DND-41 (cell line): ENCODE results near the gene CST5.
"Not testable (repeated sequence)": the region's sequence is repeated elsewhere in the genome, so short reads cannot be mapped to it uniquely, and the experiment has no call there.

Experiments used
- ATAC-seq: fragments of 200-7000 bp; cut with Tn5 transposase; 3 replicates; pipeline ENCODE4 v1.9.1; 2021; ENCODE audit warnings: low read depth; ENCODE audit not compliant: insufficient read depth
- DNase-seq: peaks from one replicate; pipeline ENCODE4 v3.0.0-alpha.2; 2020
- H2AFZ ChIP-seq: 2 replicates; pipeline ENCODE4 v1.6.0; 2012; ENCODE audit warnings: low read depth, low read length
- H3K27ac ChIP-seq: 2 replicates; pipeline ENCODE4 v1.5.1; 2012; ENCODE audit warnings: low read length, inconsistent platforms
- H3K27me3 ChIP-seq: fragments of 200-600 bp; sonication (generic); 2 replicates; pipeline ENCODE4 v1.6.0; 2012; ENCODE audit warnings: low read length, mild to moderate bottlenecking, inconsistent platforms; ENCODE audit not compliant: insufficient read depth, poor library complexity
- H3K36me3 ChIP-seq: 2 replicates; pipeline ENCODE4 v1.5.1; 2012; ENCODE audit warnings: low read length, inconsistent platforms; ENCODE audit not compliant: insufficient read depth
- H3K4me1 ChIP-seq: 2 replicates; pipeline ENCODE4 v1.5.1; 2012; ENCODE audit warnings: mild to moderate bottlenecking, low read length; ENCODE audit not compliant: insufficient read depth
- H3K4me2 ChIP-seq: 2 replicates; pipeline ENCODE4 v1.6.0; 2012; ENCODE audit warnings: mild to moderate bottlenecking, moderate library complexity, low read length, inconsistent platforms; ENCODE audit not compliant: insufficient read depth
- H3K4me3 ChIP-seq, 2 experiments: fragments of 200-600 bp in 1 of 2; shearing (Covaris generic) in 1 of 2; 2 replicates each; pipeline ENCODE4 v1.5.1; 2012 to 2016; ENCODE audit warnings: inconsistent platforms in 2 of 2, low read length in 2 of 2, mild to moderate bottlenecking in 2 of 2, low read depth in 1 of 2, moderate library complexity in 1 of 2
- H3K79me2 ChIP-seq: 2 replicates; pipeline ENCODE4 v1.6.0; 2012; ENCODE audit warnings: low read length, inconsistent platforms; ENCODE audit not compliant: insufficient read depth
- H3K9ac ChIP-seq: 2 replicates; pipeline ENCODE4 v1.6.0; 2012; ENCODE audit warnings: low read depth, mild to moderate bottlenecking, inconsistent platforms, low read length, moderate library complexity
- H3K9me3 ChIP-seq: 2 replicates; pipeline ENCODE4 v1.5.1; 2012; ENCODE audit warnings: low read length, moderate library complexity, mild to moderate bottlenecking, inconsistent platforms; ENCODE audit not compliant: insufficient read depth, severe bottlenecking
- H4K20me1 ChIP-seq: 2 replicates; pipeline ENCODE4 v1.6.0; 2012; ENCODE audit warnings: low read length; ENCODE audit not compliant: insufficient read depth
- CTCF ChIP-seq: IDR thresholded peaks from 2 replicates; pipeline ENCODE4 v1.5.1; 2012; ENCODE audit warnings: borderline replicate concordance, low read length, moderate library complexity, mild to moderate bottlenecking; ENCODE audit not compliant: poor library complexity, severe bottlenecking; ENCODE audit errors: extremely low read depth
- EZH2 ChIP-seq: IDR thresholded peaks from 3 replicates; pipeline ENCODE4 v1.6.1; 2012; ENCODE audit warnings: borderline replicate concordance, low read depth, mild to moderate bottlenecking, moderate library complexity, low read length, inconsistent platforms; ENCODE audit not compliant: severe bottlenecking

Gene CST5

GRCh38 chr20:23867152-23867776, 12.3 kb downstream of the CST5 start:
- H3K4me2 ChIP-seq: no peak overlapping the region
- no peak overlapping the region for H3K9ac ChIP-seq
- TF ChIP-seq EZH2: no peak
- no peak for TF ChIP-seq CTCF
- no peaks in the 10 kb centered on the region for H3K79me2 ChIP-seq
- H3K27me3 ChIP-seq: no peaks in the 10 kb centered on the region
- H3K9me3 ChIP-seq: no peaks in the 10 kb centered on the region
- no peaks in the 10 kb centered on the region for H4K20me1 ChIP-seq
- H3K4me3 ChIP-seq: no peak overlapping the region
- no peaks in the 10 kb centered on the region for H3K36me3 ChIP-seq
- peak; percentile 55 for DNase-seq
- ATAC-seq: peak; percentile 89
- H3K27ac ChIP-seq: peak overlapping the region; percentile 35; the same call in 1 of the 2 replicates
- H2AFZ ChIP-seq: peak overlapping the region; percentile 19; the same call in 1 of the 2 replicates
- peaks cover 29% of the 10 kb centered on the region for H3K4me1 ChIP-seq

- H3K79me2 ChIP-seq, H3K27me3 ChIP-seq, H2AFZ ChIP-seq, ATAC-seq, H4K20me1 ChIP-seq, H3K4me3 ChIP-seq, H3K9ac ChIP-seq, H3K27ac ChIP-seq, H3K4me1 ChIP-seq, H3K36me3 ChIP-seq, H3K9me3 ChIP-seq, H3K4me2 ChIP-seq, DNase-seq: not testable (repeated sequence)
Measured at GRCh38 chr20:23860771-23861170, 18.8 kb downstream of the CST5 start.

DNA sequence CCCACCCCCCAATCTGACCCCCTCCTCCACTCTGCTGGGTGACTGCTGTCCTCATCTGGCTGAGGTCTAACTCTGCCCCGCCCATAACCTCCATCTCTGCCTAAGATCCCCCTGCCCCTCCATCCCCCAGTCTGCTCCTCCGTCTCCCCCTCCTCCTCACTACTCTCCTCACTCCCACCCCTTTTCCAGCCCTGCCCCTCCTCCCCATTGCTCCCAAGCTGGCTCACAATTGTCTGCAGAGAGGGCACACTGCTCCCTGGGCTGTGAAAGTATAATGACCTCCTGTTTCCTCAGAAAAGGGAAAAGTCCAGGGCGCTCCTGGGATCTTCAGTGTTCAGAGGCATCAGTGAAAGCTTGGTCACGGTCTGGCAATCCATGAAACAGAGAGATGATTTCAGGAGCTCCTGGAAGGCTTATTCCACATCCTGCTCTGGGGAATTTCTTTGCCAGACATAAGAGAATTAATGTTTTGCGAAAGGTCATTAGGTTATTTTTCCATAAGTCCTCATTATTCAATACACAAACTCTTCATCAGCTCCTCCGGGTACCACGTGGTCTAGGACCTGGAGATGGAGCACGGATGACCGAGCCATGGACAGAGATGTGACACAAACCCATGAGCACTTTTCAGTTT, 21.5 kb downstream of the CST5 start:
- Histone ChIP-seq H4K20me1 (no peaks in the 10 kb centered on the region), H3K4me2 (no peak overlapping the region), H3K79me2 (no peaks in the 10 kb centered on the region), H3K4me3 (no peak overlapping the region), H3K27ac (no peak overlapping the region), H2AFZ (no peak overlapping the region), H3K9ac (no peak overlapping the region), H3K4me1 (no peaks in the 10 kb centered on the region), H3K9me3 (no peaks in the 10 kb centered on the region), H3K27me3 (no peaks in the 10 kb centered on the region), H3K36me3 (no peaks in the 10 kb centered on the region)
- no peak for DNase-seq
- ATAC-seq: no peak
- TF ChIP-seq EZH2 (no peak), CTCF (no peak)

DNA sequence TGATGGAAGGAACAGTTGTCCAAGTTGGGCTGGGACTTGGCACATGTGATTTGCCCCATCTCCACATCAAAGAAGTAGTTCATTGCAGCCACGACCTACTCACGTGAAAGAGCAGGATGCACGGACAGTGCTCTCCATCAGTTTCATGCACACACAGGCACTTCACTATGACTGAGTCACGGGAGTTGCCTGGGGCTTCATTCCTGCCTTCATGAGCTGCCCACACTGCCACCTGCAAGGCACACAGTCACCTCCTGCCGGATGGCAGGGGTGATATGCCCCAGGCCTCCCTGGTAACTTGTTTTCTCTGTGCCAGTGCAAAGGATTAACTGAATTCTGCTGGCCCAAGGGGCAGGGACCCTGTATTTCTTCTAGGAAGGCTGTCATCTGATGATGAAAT, 22.8 kb downstream of the CST5 start:
- Histone ChIP-seq H3K9ac (no peak overlapping the region), H3K9me3 (no peaks in the 10 kb centered on the region), H4K20me1 (no peaks in the 10 kb centered on the region), H3K4me1 (no peaks in the 10 kb centered on the region), H3K79me2 (no peaks in the 10 kb centered on the region), H3K27ac (no peak overlapping the region), H3K4me3 (no peak overlapping the region), H2AFZ (no peak overlapping the region), H3K27me3 (no peaks in the 10 kb centered on the region), H3K36me3 (no peaks in the 10 kb centered on the region), H3K4me2 (no peak overlapping the region)
- TF ChIP-seq EZH2: no peak
- no peak for TF ChIP-seq CTCF
- ATAC-seq: no peak
- no peak for DNase-seq
